Brain microvascular endothelial cell (primary cell): ENCODE data around the gene XRN2.

ENCODE experiments used
- DNase-seq: peaks from one replicate; pipeline ENCODE4 v3.0.0-alpha.2; 2020
- H3K27ac ChIP-seq: fragments of 250-450 bp; sonication (Bioruptor Pico); 2 replicates; pipeline ENCODE4 v1.5.1; 2020; ENCODE audit warnings: mild to moderate bottlenecking, moderate library complexity
- H3K27me3 ChIP-seq: fragments of 250-450 bp; sonication (Bioruptor Pico); replicated peaks from 2 replicates; pipeline ENCODE4 v1.5.1; 2020; ENCODE audit warnings: mild to moderate bottlenecking
- H3K36me3 ChIP-seq: fragments of 250-450 bp; sonication (Bioruptor Pico); replicated peaks from 2 replicates; pipeline ENCODE4 v1.5.1; 2020; ENCODE audit warnings: mild to moderate bottlenecking
- H3K4me3 ChIP-seq: 2 replicates; pipeline ENCODE4 v1.5.1; 2011; ENCODE audit warnings: low read depth, mild to moderate bottlenecking, control low read depth, low read length, moderate library complexity
- in situ Hi-C: cut with HindIII; loops from 2 replicates; pipeline ENCODE4 v1.10.0; 2017; ENCODE audit warnings: low sequenced_read_pairs, low pct_ligation_motif_present
- TF ChIP-seq, protein P1 (sequence below): IDR thresholded peaks from 2 replicates; pipeline ENCODE4 v1.5.1; 2011; ENCODE audit warnings: low read depth, mild to moderate bottlenecking, moderate library complexity, low read length, control low read depth, inconsistent platforms; ENCODE audit errors: missing control alignments

The XRN2 gene

DNA sequence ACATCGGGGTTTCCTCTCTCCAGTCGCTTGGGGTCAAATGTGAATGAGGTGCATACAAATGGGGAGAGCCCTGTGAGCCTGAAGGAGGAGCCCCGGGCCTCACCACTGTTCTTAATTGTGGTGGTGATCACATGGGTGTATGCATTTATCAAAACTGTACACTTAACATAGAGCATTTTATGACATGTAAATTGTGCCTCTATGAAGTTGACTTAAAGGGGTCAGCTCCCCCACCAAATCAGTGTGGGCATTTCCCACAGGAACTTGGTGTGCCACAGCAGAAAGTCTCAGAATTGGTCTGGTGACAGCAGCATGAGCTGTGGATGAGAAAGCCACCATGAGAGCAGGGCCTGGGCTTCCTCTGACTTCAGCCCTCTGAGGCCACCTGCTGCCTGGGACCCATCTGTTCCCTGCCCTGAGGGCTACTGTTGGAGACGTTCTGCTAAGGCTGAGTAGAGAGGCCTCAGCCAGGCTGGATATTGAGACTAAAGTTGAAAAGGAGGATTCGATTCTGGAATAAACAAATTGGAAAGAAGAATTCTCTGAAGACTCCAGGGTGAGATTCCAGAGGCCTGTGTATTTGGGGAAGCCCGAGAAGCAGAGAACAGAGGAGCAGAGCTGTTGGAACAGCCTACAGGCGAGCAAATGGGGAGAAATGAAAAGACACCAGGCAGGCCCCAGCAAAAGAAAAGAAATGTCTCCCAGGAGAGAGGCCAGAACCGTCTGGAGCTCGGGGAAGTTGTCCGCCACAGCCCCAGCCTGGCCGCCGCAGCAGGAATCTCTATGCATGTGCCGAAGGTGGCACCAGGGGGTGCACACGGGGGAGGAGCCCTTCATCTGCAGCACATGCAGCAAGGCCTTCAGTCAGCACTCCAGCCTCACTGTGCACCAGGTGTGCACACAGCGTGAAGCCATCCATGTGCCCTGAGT is 37.6 kb upstream of the XRN2 start:
- in situ Hi-C loops: no loop called here

DNA sequence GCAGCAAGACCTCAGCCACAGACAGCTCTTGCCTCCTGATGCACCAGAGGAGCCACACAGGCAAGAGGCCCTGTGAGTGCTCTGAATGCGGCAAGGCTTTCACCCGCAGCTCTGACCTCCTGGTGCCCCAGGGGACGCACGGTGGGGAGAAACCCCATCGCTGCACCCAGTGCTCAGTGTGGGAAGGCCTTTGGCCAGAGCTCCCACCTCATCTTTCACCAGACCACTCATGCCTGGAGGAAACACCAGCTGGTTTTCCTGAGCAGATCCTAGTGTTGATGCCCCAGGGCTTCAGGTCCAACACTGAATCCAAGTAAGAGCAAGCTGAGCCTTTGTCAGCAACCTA is 37.0 kb upstream of the XRN2 start:
- in situ Hi-C loops: no loop called here

More for the DNA sequence above, 37.6 kb upstream of the XRN2 start:
- no peaks in the 10 kb centered on the region for H3K36me3 ChIP-seq
- H3K4me3 ChIP-seq: no peak overlapping the region
- DNase-seq: no peak
- TF ChIP-seq, protein P1, sequence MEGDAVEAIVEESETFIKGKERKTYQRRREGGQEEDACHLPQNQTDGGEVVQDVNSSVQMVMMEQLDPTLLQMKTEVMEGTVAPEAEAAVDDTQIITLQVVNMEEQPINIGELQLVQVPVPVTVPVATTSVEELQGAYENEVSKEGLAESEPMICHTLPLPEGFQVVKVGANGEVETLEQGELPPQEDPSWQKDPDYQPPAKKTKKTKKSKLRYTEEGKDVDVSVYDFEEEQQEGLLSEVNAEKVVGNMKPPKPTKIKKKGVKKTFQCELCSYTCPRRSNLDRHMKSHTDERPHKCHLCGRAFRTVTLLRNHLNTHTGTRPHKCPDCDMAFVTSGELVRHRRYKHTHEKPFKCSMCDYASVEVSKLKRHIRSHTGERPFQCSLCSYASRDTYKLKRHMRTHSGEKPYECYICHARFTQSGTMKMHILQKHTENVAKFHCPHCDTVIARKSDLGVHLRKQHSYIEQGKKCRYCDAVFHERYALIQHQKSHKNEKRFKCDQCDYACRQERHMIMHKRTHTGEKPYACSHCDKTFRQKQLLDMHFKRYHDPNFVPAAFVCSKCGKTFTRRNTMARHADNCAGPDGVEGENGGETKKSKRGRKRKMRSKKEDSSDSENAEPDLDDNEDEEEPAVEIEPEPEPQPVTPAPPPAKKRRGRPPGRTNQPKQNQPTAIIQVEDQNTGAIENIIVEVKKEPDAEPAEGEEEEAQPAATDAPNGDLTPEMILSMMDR: no peak
- no peak overlapping the region for H3K27ac ChIP-seq
- H3K27me3 ChIP-seq: no peaks in the 10 kb centered on the region

DNA sequence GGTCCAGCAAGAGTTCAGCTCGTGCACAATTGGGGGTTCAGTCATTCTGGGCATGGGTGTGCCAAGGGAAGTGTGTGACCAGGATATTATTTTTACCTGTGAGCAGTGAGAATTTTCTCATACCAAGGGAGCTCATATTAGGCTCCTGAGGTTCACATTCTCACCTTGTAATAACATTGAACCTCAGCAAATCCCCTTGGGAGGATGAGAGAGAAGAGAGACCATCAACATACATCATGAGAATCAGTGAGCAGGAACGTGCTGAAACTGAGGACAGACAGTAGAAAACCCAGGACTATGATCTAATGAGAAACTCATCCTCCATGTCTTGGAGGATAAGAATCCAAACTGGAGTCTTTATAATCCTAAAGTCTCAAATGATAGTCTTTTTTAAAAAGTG is 33.4 kb upstream of the XRN2 start:
- TF ChIP-seq, protein P1: no peak

More for the DNA sequence above, 37.0 kb upstream of the XRN2 start:
- Histone ChIP-seq H3K36me3 (no peaks in the 10 kb centered on the region), H3K4me3 (no peak overlapping the region), H3K27me3 (no peaks in the 10 kb centered on the region), H3K27ac (no peak overlapping the region)
- TF ChIP-seq, protein P1: no peak
- DNase-seq: no peak

DNA sequence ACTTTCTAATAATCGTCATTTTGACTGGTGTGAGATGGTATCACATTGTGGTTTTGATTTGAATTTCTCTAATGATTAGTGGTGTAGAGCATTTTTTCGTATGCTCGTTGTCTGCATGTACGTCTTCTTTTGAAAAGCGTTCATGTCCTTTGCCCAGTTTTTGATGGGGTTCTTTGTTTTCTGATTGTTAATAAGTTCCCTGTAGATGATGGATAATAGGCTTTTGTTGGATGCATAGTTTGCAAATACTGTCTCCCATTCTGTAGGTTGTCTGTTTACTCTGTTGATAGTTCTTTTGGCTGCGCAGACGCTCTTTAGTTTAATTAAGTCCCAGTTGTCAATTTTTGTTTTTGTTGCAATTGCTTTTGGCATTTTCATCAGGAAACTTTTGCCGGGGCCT is 32.3 kb upstream of the XRN2 start:
- DNase-seq: no peak
- in situ Hi-C loops: no loop called here
- H3K36me3 ChIP-seq: no peaks in the 10 kb centered on the region

More for the DNA sequence above, 33.4 kb upstream of the XRN2 start:
- DNase-seq: no peak
- Histone ChIP-seq H3K4me3 (no peak overlapping the region), H3K27ac (no peak overlapping the region), H3K36me3 (no peaks in the 10 kb centered on the region), H3K27me3 (no peaks in the 10 kb centered on the region)
- in situ Hi-C loops: no loop called here

DNA sequence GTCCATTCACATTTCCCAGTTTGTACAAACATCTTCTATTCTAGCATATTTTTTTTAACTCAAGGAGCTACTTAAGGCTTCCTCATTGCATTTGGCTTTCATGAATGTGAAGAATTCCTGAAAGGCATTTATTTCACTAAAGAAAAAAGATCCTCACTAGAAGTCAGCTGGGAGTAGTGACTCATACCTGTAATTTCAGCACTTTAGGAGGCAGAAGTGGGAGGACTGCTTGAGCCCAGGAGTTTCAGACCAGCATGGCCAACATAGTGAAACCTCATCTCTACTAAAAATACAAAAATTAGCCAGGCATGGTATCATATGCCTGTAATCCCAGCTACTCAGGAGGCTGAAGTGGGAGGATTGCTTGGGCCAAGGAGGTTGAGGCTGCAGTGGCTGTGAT is 30.9 kb upstream of the XRN2 start:
- no peaks in the 10 kb centered on the region for H3K27me3 ChIP-seq
- no peak for DNase-seq
- in situ Hi-C loops: no loop called here
- TF ChIP-seq, protein P1: no peak
- no peak overlapping the region for H3K27ac ChIP-seq
- no peaks in the 10 kb centered on the region for H3K36me3 ChIP-seq
- H3K4me3 ChIP-seq: no peak overlapping the region

More for the DNA sequence above, 32.3 kb upstream of the XRN2 start:
- TF ChIP-seq, protein P1: no peak
- H3K27me3 ChIP-seq: no peaks in the 10 kb centered on the region
- H3K4me3 ChIP-seq: no peak overlapping the region
- H3K27ac ChIP-seq: no peak overlapping the region
